Prostate gland (tissue), 2 donors: ENCODE results near the gene TRPV6. TPM values are rescaled to one million over a fixed set of nuclear protein-coding genes. Genes with fewer than 3 reads are reported as not detected.

Experiments
- DNase-seq: peaks from one replicate; pipeline ENCODE4 v3.0.0-alpha.2; 2019; ENCODE audit warnings: low spot score
- H3K27ac ChIP-seq, 2 donors: fragments of 200-600 bp; sonication (generic); 2 replicates each; pipeline ENCODE4 v1.5.1; 2017 to 2019
- H3K27me3 ChIP-seq: fragments of 200-600 bp; sonication (generic); replicated peaks from 2 replicates; pipeline ENCODE4 v1.5.1; 2019; ENCODE audit not compliant: insufficient read depth
- H3K36me3 ChIP-seq, 2 donors: fragments of 200-600 bp; sonication (generic); 1 replicate in 1 of 2; 2 replicates in 1 of 2; pipeline versions ENCODE4 v1.5.1 to v1.8.1; 2017 to 2019
- H3K4me1 ChIP-seq: fragments of 200-600 bp; sonication (generic); replicated peaks from 2 replicates; pipeline ENCODE4 v1.5.1; 2019
- H3K4me3 ChIP-seq, 2 donors: fragments of 200-600 bp; sonication (generic); 2 replicates each; pipeline ENCODE4 v1.5.1; 2017 to 2019
- H3K9me3 ChIP-seq: fragments of 200-600 bp; sonication (generic); 2 replicates; pipeline ENCODE4 v1.5.1; 2017
- CTCF ChIP-seq, 4 experiments: fragments of 200-600 bp in 2 of 4; fragments of 450-650 bp in 2 of 4; sonication (generic) in 2 of 4; IDR thresholded peaks; 1 replicate in 3 of 4; 2 replicates in 1 of 4; pipeline ENCODE4 v1.5.1; 2016 to 2019; ENCODE audit warnings: antibody characterized with exemption in 4 of 4, mild to moderate bottlenecking in 2 of 4, moderate library complexity in 2 of 4
- POLR2A ChIP-seq: fragments of 450-650 bp; IDR thresholded peaks from one replicate; pipeline ENCODE4 v1.6.1; 2016; ENCODE audit warnings: antibody characterized with exemption, mild to moderate bottlenecking
- POLR2AphosphoS5 ChIP-seq: sonication (generic); formaldehyde crosslinking; IDR thresholded peaks from one replicate; pipeline ENCODE4 v1.6.1; 2017; ENCODE audit warnings: antibody characterized with exemption
- WGBS: methylation state at CpG from one replicate; pipeline ENCODE4 v1.1.5; 2018; 5-methylcytosine and 5-hydroxymethylcytosine counted together
- intact Hi-C: fragments of 100-400 bp; cut with DNase I; formaldehyde crosslinking; loops from one replicate; pipeline ENCODE4 v1.14.2; 2022
- total RNA-seq, 2 donors: library from RNA; depleted of rRNA; stranded (reverse); fragments of >200 nt; gene quantifications; one replicate each; pipeline ENCODE4 v1.1.0, GENCODE V29; 2016

TRPV6 gene
- total RNA-seq, 2 donors from 2014 or later, result 47.0 to 82.0 TPM

- Histone ChIP-seq H3K9me3 (no peaks in the 10 kb centered on the region), H3K36me3 (no peaks in the 10 kb centered on the region), H3K4me3 (no peak overlapping the region), H3K27me3 (no peaks in the 10 kb centered on the region), H3K4me1 (no peaks in the 10 kb centered on the region), H3K27ac (no peak overlapping the region)
- 100% methylated on average over 3 of the region's 3 CpGs for WGBS
- TF ChIP-seq POLR2A (no peak), POLR2AphosphoS5 (no peak), CTCF (IDR thresholded peaks at IDR 0.05) (no peak)
- intact Hi-C loops, result no loop called here
- DNase-seq, result no peak
Observed at GRCh38 chr7:142919656-142920055, 34.1 kb upstream of the TRPV6 start.

- Histone ChIP-seq H3K36me3 (no peaks in the 10 kb centered on the region), H3K27me3 (no peaks in the 10 kb centered on the region), H3K27ac (no peak overlapping the region), H3K9me3 (no peaks in the 10 kb centered on the region), H3K4me3 (no peak overlapping the region), H3K4me1 (peaks cover 2% of the 10 kb centered on the region)
- intact Hi-C loops, result no loop called here
- no peak for TF ChIP-seq POLR2A
- TF ChIP-seq CTCF (IDR thresholded peaks at IDR 0.05), result no peak
- no peak for TF ChIP-seq POLR2AphosphoS5
- 74% methylated on average over 2 of the region's 2 CpGs for WGBS
- no peak for DNase-seq
Observed at GRCh38 chr7:142918901-142919300, 33.4 kb upstream of the TRPV6 start.

GRCh38 chr7:142917447-142917846 lies 31.9 kb upstream of the TRPV6 start:
- H3K4me1 ChIP-seq, result peaks cover 2% of the 10 kb centered on the region
- no peak overlapping the region for H3K27ac ChIP-seq
- H3K36me3 ChIP-seq, result no peaks in the 10 kb centered on the region
- no peaks in the 10 kb centered on the region for H3K9me3 ChIP-seq
- no peak overlapping the region for H3K4me3 ChIP-seq
- WGBS, result 81% methylated on average over 3 of the region's 3 CpGs
- no peak for DNase-seq
- no peak for TF ChIP-seq POLR2AphosphoS5
- intact Hi-C loops, result no loop called here
- no peaks in the 10 kb centered on the region for H3K27me3 ChIP-seq

- no peak for DNase-seq
- Histone ChIP-seq H3K4me3 (no peak overlapping the region), H3K27ac (no peak overlapping the region), H3K27me3 (no peaks in the 10 kb centered on the region), H3K36me3 (no peaks in the 10 kb centered on the region), H3K4me1 (peaks cover 2% of the 10 kb centered on the region), H3K9me3 (no peaks in the 10 kb centered on the region)
- WGBS, result 38% methylated on average over 2 of the region's 2 CpGs
- no peak for TF ChIP-seq POLR2A
- TF ChIP-seq POLR2AphosphoS5, result no peak
- TF ChIP-seq CTCF (IDR thresholded peaks at IDR 0.05), result no peak
- intact Hi-C loops, result no loop called here
Observed at GRCh38 chr7:142916508-142916907, 31.0 kb upstream of the TRPV6 start.

GRCh38 chr7:142915315-142915714 lies 29.8 kb upstream of the TRPV6 start:
- no peak overlapping the region for H3K4me3 ChIP-seq
- peaks cover 2% of the 10 kb centered on the region for H3K4me1 ChIP-seq
- H3K9me3 ChIP-seq, result no peaks in the 10 kb centered on the region
- TF ChIP-seq POLR2A (no peak), CTCF (IDR thresholded peaks at IDR 0.05) (no peak), POLR2AphosphoS5 (no peak)
- WGBS, result 92% methylated on average over 8 of the region's 8 CpGs
- H3K27me3 ChIP-seq, result no peaks in the 10 kb centered on the region
- intact Hi-C loops, result no loop called here
- no peak overlapping the region for H3K27ac ChIP-seq
- no peak for DNase-seq
- H3K36me3 ChIP-seq, result no peaks in the 10 kb centered on the region
